Body of pancreas (tissue), 4 donors: Measurements from ENCODE around the gene OLFM3. TPM values are rescaled to one million over a fixed set of nuclear protein-coding genes. Genes with fewer than 3 reads are reported as not detected.

Experiments
- ATAC-seq: fragments of 150-250 bp; one replicate; pipeline ENCODE4 v1.9.1; 2016
- DNase-seq, 4 donors: peaks; one replicate each; pipeline ENCODE4 v3.0.0-alpha.2; 2019
- H3K27ac ChIP-seq, 4 donors: fragments of 200-600 bp; sonication (generic); 1 replicate in 3 of 4; 2 replicates in 1 of 4; pipeline versions ENCODE4 v1.5.1 to v1.6.1; 2016 to 2019; ENCODE audit warnings: mild to moderate bottlenecking in 1 of 4, mixed read lengths in 1 of 4, moderate library complexity in 1 of 4
- H3K27me3 ChIP-seq, 2 donors: fragments of 200-600 bp; sonication (generic); one replicate each; pipeline ENCODE4 v1.6.0; 2016; ENCODE audit warnings: mild to moderate bottlenecking in 1 of 2
- H3K36me3 ChIP-seq, 2 donors: fragments of 200-600 bp; sonication (generic); replicated peaks in 1 of 2; 2 replicates each; pipeline ENCODE4 v1.5.1; 2016; ENCODE audit warnings: low read depth in 2 of 2; ENCODE audit not compliant: insufficient read depth in 1 of 2
- H3K4me1 ChIP-seq: fragments of 200-600 bp; sonication (generic); one replicate; pipeline ENCODE4 v1.6.0; 2016
- H3K4me3 ChIP-seq, 2 donors: fragments of 200-600 bp; sonication (generic); 1 replicate in 1 of 2; 2 replicates in 1 of 2; pipeline ENCODE4 v1.5.1; 2016 to 2019
- H3K9me3 ChIP-seq, 3 donors: fragments of 200-600 bp; sonication (generic); 1 replicate in 2 of 3; 2 replicates in 1 of 3; pipeline ENCODE4 v1.5.1; 2016
- POLR2A ChIP-seq, 3 donors: fragments of 450-650 bp; IDR thresholded peaks; one replicate each; pipeline ENCODE4 v1.6.1; 2016; ENCODE audit warnings: antibody characterized with exemption in 3 of 3, mild to moderate bottlenecking in 2 of 3
- whole genome bisulfite sequencing, 2 donors: methylation state at CpG; one replicate each; pipeline ENCODE4 v1.1.5; 2017; 5-methylcytosine and 5-hydroxymethylcytosine counted together
- intact Hi-C: fragments of 100-400 bp; cut with DNase I; formaldehyde crosslinking; loops from one replicate; pipeline ENCODE4 v1.15.1; 2023
- total RNA-seq, 2 donors: library from RNA; depleted of rRNA; stranded (reverse); fragments of >200 nt; gene quantifications; one replicate each; pipeline ENCODE4 v1.1.0, GENCODE V29; 2016
- TF ChIP-seq, protein P1 (sequence below), 7 experiments: fragments of 450-650 bp in 4 of 7; fragments of 200-600 bp in 3 of 7; sonication (generic) in 3 of 7; IDR thresholded peaks; one replicate each; pipeline ENCODE4 v1.5.1; 2016 to 2019; ENCODE audit warnings: antibody characterized with exemption in 7 of 7

The OLFM3 gene
- total RNA-seq, 2 donors from 2014 or later: not detected

DNA sequence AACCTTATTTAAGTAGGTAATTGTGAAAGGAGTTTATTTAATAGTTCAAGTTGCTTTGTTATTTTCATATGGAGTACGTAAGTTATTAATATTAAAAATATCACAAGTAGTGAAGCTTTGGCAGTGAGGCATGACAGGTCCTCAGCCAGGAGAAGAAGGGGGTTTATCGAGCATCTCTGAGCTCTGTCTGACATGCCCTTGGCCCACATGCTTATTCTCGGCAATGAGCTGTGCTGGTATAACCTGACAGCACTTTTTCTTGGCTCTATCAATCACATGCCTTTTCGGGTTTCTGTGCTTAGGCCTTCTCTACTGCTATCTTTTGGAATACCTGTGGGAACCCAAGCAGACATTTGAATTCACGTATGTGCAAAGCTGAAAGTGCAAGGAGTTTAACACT is 84.8 kb downstream of the OLFM3 start:
- Histone ChIP-seq H3K36me3 (no peaks in the 10 kb centered on the region), H3K4me1 (no peaks in the 10 kb centered on the region), H3K9me3 (no peaks in the 10 kb centered on the region), H3K4me3 (no peak overlapping the region), H3K27ac (no peak overlapping the region), H3K27me3 (no peaks in the 10 kb centered on the region)
- DNase-seq: no peak
- 67 to 76% methylated on average over 5 of the region's 5 CpGs for WGBS, 2 donors
- intact Hi-C loops: no loop called here
- TF ChIP-seq, protein P1, sequence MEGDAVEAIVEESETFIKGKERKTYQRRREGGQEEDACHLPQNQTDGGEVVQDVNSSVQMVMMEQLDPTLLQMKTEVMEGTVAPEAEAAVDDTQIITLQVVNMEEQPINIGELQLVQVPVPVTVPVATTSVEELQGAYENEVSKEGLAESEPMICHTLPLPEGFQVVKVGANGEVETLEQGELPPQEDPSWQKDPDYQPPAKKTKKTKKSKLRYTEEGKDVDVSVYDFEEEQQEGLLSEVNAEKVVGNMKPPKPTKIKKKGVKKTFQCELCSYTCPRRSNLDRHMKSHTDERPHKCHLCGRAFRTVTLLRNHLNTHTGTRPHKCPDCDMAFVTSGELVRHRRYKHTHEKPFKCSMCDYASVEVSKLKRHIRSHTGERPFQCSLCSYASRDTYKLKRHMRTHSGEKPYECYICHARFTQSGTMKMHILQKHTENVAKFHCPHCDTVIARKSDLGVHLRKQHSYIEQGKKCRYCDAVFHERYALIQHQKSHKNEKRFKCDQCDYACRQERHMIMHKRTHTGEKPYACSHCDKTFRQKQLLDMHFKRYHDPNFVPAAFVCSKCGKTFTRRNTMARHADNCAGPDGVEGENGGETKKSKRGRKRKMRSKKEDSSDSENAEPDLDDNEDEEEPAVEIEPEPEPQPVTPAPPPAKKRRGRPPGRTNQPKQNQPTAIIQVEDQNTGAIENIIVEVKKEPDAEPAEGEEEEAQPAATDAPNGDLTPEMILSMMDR (IDR thresholded peaks at IDR 0.05): no peak
- TF ChIP-seq POLR2A (IDR thresholded peaks at IDR 0.05): no peak
- no peak for ATAC-seq

DNA sequence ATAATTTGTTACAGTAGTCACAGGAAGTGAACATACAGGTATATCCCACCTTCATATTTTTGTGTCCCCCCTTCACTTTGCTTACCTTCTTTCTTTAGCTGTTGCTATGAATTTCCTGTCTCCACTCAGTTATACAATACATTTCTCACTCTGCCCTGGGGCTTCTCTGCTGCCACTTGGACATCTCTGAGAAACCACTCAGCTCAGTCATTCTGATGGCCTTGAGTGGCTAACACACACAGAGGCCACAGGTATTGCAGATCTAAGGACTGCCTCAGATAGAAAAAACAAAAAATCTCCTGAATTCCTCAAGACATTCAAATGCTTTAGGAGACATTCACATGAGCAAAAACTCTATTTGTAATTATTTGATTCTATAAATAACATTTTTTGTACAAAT is 87.7 kb downstream of the OLFM3 start:
- no peak for DNase-seq
- TF ChIP-seq POLR2A (IDR thresholded peaks at IDR 0.05): no peak
- TF ChIP-seq, protein P1 (IDR thresholded peaks at IDR 0.05): no peak
- Histone ChIP-seq H3K4me1 (no peaks in the 10 kb centered on the region), H3K4me3 (no peak overlapping the region), H3K36me3 (no peaks in the 10 kb centered on the region), H3K27ac (no peak overlapping the region), H3K27me3 (no peaks in the 10 kb centered on the region), H3K9me3 (no peaks in the 10 kb centered on the region)
- no peak for ATAC-seq
- intact Hi-C loops: no loop called here

DNA sequence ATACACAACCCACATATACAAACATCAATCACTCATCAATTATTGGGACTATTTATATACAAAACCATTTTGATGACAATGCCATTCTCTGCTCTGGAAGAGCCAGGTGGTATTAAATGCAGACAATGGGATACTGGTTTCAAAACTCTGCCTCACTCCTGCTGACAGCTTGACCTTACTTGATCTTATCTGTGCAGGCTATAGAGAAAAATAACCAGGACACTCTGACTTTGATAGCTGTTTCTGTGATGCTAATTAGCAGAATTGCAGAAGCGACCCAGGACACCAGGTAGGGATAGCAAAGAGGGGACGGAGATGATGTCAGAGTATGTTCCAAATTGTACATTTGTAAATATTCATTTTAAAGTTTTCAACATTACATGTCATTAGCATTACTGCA is 89.5 kb downstream of the OLFM3 start:
- intact Hi-C loops: no loop called here
- Histone ChIP-seq H3K27me3 (no peaks in the 10 kb centered on the region), H3K27ac (no peak overlapping the region), H3K9me3 (no peaks in the 10 kb centered on the region), H3K4me1 (peaks cover 7% of the 10 kb centered on the region), H3K36me3 (no peaks in the 10 kb centered on the region), H3K4me3 (no peak overlapping the region)
- 57 to 61% methylated on average over 2 of the region's 2 CpGs for whole genome bisulfite sequencing, 2 donors
- TF ChIP-seq POLR2A (IDR thresholded peaks at IDR 0.05): no peak
- TF ChIP-seq, protein P1 (IDR thresholded peaks at IDR 0.05): no peak
- ATAC-seq (no peak), DNase-seq (no peak)

DNA sequence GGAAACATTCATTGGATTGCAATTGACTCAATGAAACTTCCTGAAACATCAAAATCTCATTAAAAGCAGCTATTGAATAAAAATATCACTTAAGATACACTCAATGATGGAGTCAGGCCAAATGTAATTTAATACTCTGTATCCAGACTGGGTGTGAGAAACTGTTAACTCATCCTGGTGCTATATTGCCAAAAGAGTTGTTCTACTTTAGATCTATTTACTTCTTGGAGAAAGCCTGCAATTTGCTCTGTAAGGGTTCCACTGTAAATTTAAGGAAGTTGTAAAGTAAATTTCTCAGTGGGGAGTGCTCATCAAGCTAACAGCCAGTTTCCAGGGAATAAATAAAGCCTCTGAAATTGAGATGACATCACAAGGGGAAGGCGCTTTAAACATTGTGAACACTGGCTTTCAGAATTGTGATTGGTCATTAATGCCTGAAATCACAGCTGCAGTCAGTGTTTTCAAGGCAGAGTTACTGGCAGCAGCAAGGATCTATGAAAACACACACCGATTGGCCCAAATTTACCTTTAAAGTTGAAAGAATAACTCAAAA is 91.4 kb downstream of the OLFM3 start:
- no peaks in the 10 kb centered on the region for H3K9me3 ChIP-seq
- peaks cover 9% of the 10 kb centered on the region for H3K4me1 ChIP-seq
- 70 to 78% methylated on average over 2 of the region's 2 CpGs for WGBS, 2 donors
- H3K27ac ChIP-seq: no peak overlapping the region
- no peaks in the 10 kb centered on the region for H3K27me3 ChIP-seq
- intact Hi-C loops: no loop called here
- no peak overlapping the region for H3K4me3 ChIP-seq
- no peak for TF ChIP-seq POLR2A (IDR thresholded peaks at IDR 0.05)
- TF ChIP-seq, protein P1 (IDR thresholded peaks at IDR 0.05): no peak
- ATAC-seq: no peak
- H3K36me3 ChIP-seq: no peaks in the 10 kb centered on the region
- DNase-seq: no peak

DNA sequence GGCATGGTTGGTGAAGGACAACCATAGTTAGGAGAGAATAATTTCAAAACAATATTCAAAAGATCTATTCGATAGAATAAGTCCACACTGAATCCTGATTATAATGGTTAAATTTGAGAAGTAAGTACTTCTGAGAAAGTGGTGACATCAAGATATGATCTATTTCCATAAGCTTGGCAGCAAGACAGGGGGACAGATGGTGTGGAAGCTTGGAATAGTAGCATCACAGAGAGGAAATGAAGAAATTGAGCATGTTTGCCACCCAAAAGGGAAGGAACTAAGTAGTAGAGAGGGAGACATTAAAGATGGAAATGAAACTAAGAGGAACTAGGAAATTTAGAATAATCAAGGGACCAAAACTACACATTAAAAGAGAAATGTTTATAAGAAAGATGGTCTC is 94.5 kb downstream of the OLFM3 start:
- Histone ChIP-seq H3K9me3 (no peaks in the 10 kb centered on the region), H3K27ac (no peak overlapping the region), H3K4me3 (no peak overlapping the region), H3K36me3 (no peaks in the 10 kb centered on the region), H3K27me3 (no peaks in the 10 kb centered on the region), H3K4me1 (peaks cover 9% of the 10 kb centered on the region)
- ATAC-seq: no peak
- TF ChIP-seq, protein P1 (IDR thresholded peaks at IDR 0.05): no peak
- no peak for TF ChIP-seq POLR2A (IDR thresholded peaks at IDR 0.05)
- no peak for DNase-seq
- WGBS, 2 donors: 41 to 62% methylated on average over 1 of the region's 1 CpG
- intact Hi-C loops: no loop called here
